ENCODE measurements around the gene KMT2D.

GRCh38 chr12:49038291-49038955, 22.2 kb downstream of the KMT2D start:
- TF ChIP-seq CTCF (IDR thresholded peaks at IDR 0.05) (no peak), POLR2A (IDR thresholded peaks at IDR 0.05) (no peak)

Measured in prostate gland (tissue), 2 donors.